Pancreas (tissue), 10 donors: ENCODE data around the gene HCST. TPM values are rescaled to one million over a fixed set of nuclear protein-coding genes. Genes with fewer than 3 reads are reported as not detected.

Source experiments
- ATAC-seq, 4 donors: fragments of 200-7000 bp; cut with Tn5 transposase; one replicate each; pipeline versions ENCODE4 v1.8.0 to v1.9.1; 2020; ENCODE audit warnings: mild to moderate bottlenecking in 4 of 4, moderate library complexity in 4 of 4
- DNase-seq, 6 donors: peaks; one replicate each; pipeline ENCODE4 v3.0.0-alpha.2; 2020
- FAIRE-seq: peaks from 2 replicates; lab custom pipeline; 2012; peaks lifted over from hg19 to GRCh38; lab: Jason Lieb, UNC
- H3K27ac ChIP-seq, 4 donors: fragments of 200-600 bp; sonication (generic); 1 replicate in 3 of 4; 2 replicates in 1 of 4; pipeline versions ENCODE4 v1.5.0 to v1.8.0; 2020
- H3K27me3 ChIP-seq, 4 donors: fragments of 200-600 bp; one replicate each; pipeline ENCODE4 v1.8.0; 2021
- H3K36me3 ChIP-seq, 3 donors: fragments of 200-600 bp; sonication (generic) in 1 of 3; one replicate each; pipeline versions ENCODE4 v1.5.0 to v1.8.0; 2020 to 2021
- H3K4me1 ChIP-seq, 3 donors: fragments of 200-600 bp; one replicate each; pipeline ENCODE4 v1.8.0; 2021
- H3K4me3 ChIP-seq, 4 donors: fragments of 200-600 bp; sonication (generic) in 2 of 4; one replicate each; pipeline versions ENCODE4 v1.5.0 to v1.8.0; 2020 to 2021
- H3K9me3 ChIP-seq, 4 donors: fragments of 200-600 bp; one replicate each; pipeline ENCODE4 v1.8.0; 2021
- WGBS, 2 donors: extraction: QIAGEN DNeasy Blood & Tissue Kit; methylation state at CpG; one replicate each; pipeline ENCODE4 v1.1.7; 2013; 5-methylcytosine and 5-hydroxymethylcytosine counted together
- intact Hi-C, 3 donors: fragments of 100-400 bp; cut with DNase I; formaldehyde crosslinking; loops; one replicate each; pipeline versions ENCODE4 v1.11.1 to v1.14.2; 2022
- polyA plus RNA-seq, 2 donors: library from polyadenylated mRNA; stranded (reverse); fragments of 200-250 nt; gene quantifications; one replicate each; pipeline ENCODE4 v1.2.3, GENCODE V29; 2013
- total RNA-seq, 6 donors: library from RNA; stranded (reverse); fragmentation: NEBNext Ultra II Directional in 4 of 6; extraction: Animal tissue kit (Norgen Biotek cat#: 25700) in 4 of 6; gene quantifications; one replicate each; pipeline versions ENCODE4 v1.2.1 to v1.2.4, GENCODE V29; 2021 to 2023
- TF ChIP-seq, protein P1 (sequence below), 4 donors: fragments of 200-600 bp; sonication (generic) in 3 of 4; IDR thresholded peaks; one replicate each; pipeline versions ENCODE4 v1.5.0 to v1.8.0; 2021; ENCODE audit warnings: antibody characterized with exemption in 4 of 4
- donor health status: healthy with polysubstance abuse.
- donor health status: DM: no; HTN: no; CAD: no; lungs with moderate emphysema.
- donor health status: DM: no; HTN: no; CAD: no.
- donor health status: control.
- donor health status: control.
- donor health status: Bipolar disorder and iron deficiency.
- donor health status: DM: yes; HTN: yes; CAD: no.
- donor health status: DM: no; HTN: no; CAD: no.
- donor health status: DM: no; HTN: no; CAD: no.
- donor health status: DM: yes; HTN: yes; CAD: no.

The HCST gene
- total and polyA plus RNA-seq, 8 donors = 0.46 to 10.2 (median 2.2) TPM

GRCh38 chr19:35943321-35944301 is 41.3 kb downstream of the HCST start:
- intact Hi-C loops = no loop called here
- Histone ChIP-seq H3K36me3 (peaks cover 0 to 5% (median 0%) of the 10 kb centered on the region in 3 donors), H3K9me3 (no peaks in the 10 kb centered on the region), H3K4me1 (no peaks in the 10 kb centered on the region), H3K4me3 (no peak overlapping the region), H3K27me3 (no peaks in the 10 kb centered on the region), H3K27ac (no peak overlapping the region)
- no peak for FAIRE-seq
- DNase-seq = no peak
- 89% methylated on average over 9 of the region's 9 CpGs for WGBS, 2 donors
- ATAC-seq = no peak
- TF ChIP-seq, protein P1, sequence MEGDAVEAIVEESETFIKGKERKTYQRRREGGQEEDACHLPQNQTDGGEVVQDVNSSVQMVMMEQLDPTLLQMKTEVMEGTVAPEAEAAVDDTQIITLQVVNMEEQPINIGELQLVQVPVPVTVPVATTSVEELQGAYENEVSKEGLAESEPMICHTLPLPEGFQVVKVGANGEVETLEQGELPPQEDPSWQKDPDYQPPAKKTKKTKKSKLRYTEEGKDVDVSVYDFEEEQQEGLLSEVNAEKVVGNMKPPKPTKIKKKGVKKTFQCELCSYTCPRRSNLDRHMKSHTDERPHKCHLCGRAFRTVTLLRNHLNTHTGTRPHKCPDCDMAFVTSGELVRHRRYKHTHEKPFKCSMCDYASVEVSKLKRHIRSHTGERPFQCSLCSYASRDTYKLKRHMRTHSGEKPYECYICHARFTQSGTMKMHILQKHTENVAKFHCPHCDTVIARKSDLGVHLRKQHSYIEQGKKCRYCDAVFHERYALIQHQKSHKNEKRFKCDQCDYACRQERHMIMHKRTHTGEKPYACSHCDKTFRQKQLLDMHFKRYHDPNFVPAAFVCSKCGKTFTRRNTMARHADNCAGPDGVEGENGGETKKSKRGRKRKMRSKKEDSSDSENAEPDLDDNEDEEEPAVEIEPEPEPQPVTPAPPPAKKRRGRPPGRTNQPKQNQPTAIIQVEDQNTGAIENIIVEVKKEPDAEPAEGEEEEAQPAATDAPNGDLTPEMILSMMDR (IDR thresholded peaks at IDR 0.05) = no peak

GRCh38 chr19:35944556-35944955 is 42.2 kb downstream of the HCST start:
- Histone ChIP-seq H3K4me1 (no peaks in the 10 kb centered on the region), H3K27ac (no peak overlapping the region), H3K36me3 (peaks cover 0 to 5% (median 0%) of the 10 kb centered on the region in 3 donors), H3K4me3 (no peak overlapping the region), H3K27me3 (no peaks in the 10 kb centered on the region), H3K9me3 (no peaks in the 10 kb centered on the region)
- WGBS, 2 donors = 86 to 88% methylated on average over 50 to 52 of the region's 52 CpGs
- TF ChIP-seq, protein P1 (IDR thresholded peaks at IDR 0.05) = no peak
- DNase-seq (no peak), FAIRE-seq (no peak), ATAC-seq (no peak)
- intact Hi-C loops = no loop called here

DNA sequence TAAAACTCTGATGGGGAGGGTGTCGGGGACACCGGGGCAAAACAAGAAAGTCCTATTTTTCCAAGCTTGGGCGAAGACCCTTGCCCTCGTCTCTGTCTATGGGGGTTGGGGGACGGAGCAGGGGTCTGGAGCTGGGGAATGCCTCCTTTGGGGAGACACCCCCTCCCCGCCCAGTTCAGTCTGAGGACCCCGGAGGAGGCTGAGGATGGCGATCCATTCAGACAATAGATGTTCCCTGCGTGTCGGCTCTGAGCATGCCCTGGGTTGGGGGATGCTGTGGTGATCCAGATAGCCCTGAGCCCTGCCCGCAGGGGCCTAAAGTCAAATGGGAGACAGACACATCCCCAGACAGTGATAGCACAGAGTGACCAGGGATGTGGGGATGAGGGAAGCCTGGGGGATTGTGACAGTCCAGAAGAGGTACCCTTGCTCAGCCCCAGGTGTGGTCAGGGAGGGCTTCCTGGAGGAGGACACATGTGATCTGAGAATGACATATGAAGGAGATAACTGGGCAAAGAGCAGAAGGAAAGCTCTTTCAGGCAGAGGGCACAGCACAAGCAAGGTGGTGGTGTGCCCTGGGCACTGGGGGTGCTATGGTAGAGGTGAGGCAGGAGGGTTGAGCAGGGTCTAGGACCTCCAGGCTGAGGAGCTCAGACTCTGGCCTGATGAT is 42.9 kb downstream of the HCST start:
- Histone ChIP-seq H3K36me3 (peaks cover 0 to under 1% (median 0%) of the 10 kb centered on the region in 3 donors), H3K27ac (no peak overlapping the region), H3K4me3 (no peak overlapping the region), H3K9me3 (no peaks in the 10 kb centered on the region), H3K4me1 (no peaks in the 10 kb centered on the region), H3K27me3 (no peaks in the 10 kb centered on the region)
- TF ChIP-seq, protein P1 (IDR thresholded peaks at IDR 0.05) = no peak
- FAIRE-seq (no peak), ATAC-seq (no peak), DNase-seq (no peak)
- 91% methylated on average over 11 of the region's 11 CpGs for WGBS, 2 donors
- intact Hi-C loops = no loop called here

DNA sequence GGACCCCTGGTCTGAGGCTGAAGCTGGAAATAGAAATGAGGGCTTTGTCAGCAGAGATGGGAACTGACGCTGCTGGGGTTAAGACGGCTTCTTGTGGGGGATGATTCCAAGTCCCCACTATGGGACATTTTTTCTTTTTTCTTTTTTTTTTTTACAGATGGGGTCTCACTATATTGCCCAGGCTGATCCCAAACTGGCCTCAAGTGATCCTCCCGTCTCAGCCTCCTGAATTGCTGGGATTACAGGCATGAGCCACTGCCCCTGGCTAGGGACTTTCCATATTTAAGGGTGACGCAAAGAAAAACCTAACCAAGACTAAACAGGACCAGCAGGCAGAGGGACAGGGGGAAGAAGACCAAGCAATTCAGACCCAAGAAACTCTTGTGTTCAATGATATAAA is 43.9 kb downstream of the HCST start:
- TF ChIP-seq, protein P1 (IDR thresholded peaks at IDR 0.05) = no peak
- ATAC-seq (no peak), FAIRE-seq (no peak), DNase-seq (no peak)
- intact Hi-C loops = no loop called here
- Histone ChIP-seq H3K4me3 (no peak overlapping the region), H3K4me1 (no peaks in the 10 kb centered on the region), H3K27me3 (no peaks in the 10 kb centered on the region), H3K9me3 (no peaks in the 10 kb centered on the region), H3K27ac (no peak overlapping the region), H3K36me3 (no peaks in the 10 kb centered on the region)
- 87 to 93% methylated on average over 4 of the region's 4 CpGs for WGBS, 2 donors
